Left hindlimb (tissue), 1 donor: ENCODE results near the gene PTCRA.

Experiments used
- DNase-seq: peaks from one replicate; pipeline ENCODE4 v3.0.0-alpha.2; 2018

PTCRA gene

GRCh38 chr6:42974919-42975505, 59.2 kb downstream of the PTCRA start:
- no peak for DNase-seq
